Hair follicular keratinocyte (primary cell): Measurements from ENCODE around the gene SPRY1. TPM values are rescaled to one million over a fixed set of nuclear protein-coding genes. Genes with fewer than 3 reads are reported as not detected.

ENCODE experiments used
- total RNA-seq: library from RNA; depleted of rRNA; stranded (reverse); fragments of >200 nt; gene quantifications from 2 replicates; pipeline ENCODE4 v1.2.3, GENCODE V29; 2015

SPRY1 gene, protein sequence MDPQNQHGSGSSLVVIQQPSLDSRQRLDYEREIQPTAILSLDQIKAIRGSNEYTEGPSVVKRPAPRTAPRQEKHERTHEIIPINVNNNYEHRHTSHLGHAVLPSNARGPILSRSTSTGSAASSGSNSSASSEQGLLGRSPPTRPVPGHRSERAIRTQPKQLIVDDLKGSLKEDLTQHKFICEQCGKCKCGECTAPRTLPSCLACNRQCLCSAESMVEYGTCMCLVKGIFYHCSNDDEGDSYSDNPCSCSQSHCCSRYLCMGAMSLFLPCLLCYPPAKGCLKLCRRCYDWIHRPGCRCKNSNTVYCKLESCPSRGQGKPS
- total RNA-seq, result 3.1 and 4.6 TPM in 2 replicates

DNA sequence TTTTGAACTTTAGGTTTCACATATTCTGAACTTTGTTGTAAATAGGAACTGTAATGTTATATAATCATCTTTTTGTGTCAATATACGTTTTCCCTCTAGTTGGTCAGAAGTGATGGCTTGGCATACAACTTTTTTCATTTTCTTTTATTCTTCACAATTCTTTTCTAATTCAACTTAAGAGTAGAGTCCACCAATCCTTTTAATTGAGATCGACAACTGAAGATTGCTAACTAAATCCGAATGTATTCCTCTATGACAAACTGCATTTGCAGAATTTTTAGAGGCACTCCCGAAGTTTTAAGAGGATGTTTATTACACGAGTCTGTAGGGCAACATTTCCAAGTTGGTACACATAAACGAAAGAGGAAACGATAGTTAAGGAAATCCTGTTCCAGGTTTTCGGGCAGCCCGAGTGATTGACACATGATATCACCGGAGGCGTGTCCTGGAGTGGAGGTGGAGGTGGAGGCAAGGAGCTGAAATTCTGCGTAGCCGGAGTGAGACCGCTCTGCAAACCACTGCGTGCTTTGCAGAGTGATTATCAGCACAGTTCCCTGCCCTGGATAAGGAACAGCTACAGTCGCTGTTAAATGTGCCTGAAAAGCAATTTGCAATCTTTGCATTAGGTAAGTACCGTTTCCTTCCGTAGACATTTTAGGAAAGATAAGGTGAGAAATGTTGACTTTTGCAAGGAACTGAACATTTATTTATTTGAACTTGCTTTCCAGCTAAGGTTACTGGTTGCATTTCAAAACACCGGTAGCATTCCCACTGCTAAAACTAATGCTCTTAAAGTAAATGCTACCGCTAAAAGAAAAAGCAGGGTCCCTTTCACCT, at the start of gene SPRY1:
Gene SPRY1 (plus strand): TSS at position 489 of the 837 bp plus-strand sequence. CDS start 4,797 bp downstream, outside the sequence.

